ENCODE data around the gene DCAF16.

The DCAF16 gene

DNA sequence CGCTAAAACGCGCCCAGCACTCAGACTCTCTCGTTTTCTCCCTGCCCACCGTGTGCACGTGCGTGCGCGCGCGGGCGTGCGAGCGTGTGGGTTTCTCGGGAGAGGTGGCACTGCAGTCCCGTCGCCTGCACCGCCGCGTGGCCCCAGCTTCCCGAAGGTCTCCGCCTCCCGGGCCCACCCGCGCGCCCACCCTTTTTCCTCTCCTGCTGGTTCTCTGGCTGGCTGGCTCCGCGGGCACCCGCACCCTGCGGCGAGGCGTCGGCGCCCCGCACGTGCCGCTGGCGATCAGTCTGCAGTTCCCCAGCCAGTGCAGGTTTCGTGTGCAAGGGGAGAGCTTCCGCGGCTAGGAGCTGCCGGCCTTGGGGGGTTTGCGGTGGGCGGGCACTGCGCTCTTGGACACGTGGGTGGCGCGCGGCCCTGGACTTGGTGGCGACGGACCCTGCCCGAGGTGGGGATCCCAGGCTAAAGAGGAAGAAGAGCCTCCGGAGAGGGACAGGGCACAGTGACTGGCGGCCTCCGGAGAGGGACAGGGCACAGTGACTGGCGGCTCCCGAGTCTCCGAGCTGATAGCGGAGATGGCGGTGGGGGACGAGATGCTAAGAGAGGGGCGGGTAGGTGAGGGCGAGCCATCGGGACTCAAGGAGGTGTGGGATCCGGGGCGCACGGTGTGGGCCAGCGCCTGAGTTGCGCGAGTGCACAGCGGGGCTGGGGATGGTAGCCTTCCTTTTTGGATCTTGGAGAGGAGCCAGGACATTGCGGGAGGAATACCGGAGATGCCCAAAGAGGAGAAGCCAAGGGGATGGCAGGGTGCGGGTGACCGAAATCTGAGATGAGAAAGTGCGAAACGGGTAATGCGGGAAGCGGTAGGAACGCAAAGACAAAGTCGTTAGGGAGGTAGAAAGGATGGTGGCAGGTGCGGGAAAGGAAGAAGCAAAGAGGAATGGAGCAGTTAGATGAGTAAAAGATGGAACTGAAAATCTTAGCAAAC lies 29.0 kb downstream of the DCAF16 start, which contains the start of gene FAM184B:
Gene FAM184B (minus strand): TSS at position 322 of the 988 bp plus-strand sequence. CDS start 322 bp downstream, outside the sequence.
- DNase-seq (ENCODE audit: low read depth), result no peak

DNA sequence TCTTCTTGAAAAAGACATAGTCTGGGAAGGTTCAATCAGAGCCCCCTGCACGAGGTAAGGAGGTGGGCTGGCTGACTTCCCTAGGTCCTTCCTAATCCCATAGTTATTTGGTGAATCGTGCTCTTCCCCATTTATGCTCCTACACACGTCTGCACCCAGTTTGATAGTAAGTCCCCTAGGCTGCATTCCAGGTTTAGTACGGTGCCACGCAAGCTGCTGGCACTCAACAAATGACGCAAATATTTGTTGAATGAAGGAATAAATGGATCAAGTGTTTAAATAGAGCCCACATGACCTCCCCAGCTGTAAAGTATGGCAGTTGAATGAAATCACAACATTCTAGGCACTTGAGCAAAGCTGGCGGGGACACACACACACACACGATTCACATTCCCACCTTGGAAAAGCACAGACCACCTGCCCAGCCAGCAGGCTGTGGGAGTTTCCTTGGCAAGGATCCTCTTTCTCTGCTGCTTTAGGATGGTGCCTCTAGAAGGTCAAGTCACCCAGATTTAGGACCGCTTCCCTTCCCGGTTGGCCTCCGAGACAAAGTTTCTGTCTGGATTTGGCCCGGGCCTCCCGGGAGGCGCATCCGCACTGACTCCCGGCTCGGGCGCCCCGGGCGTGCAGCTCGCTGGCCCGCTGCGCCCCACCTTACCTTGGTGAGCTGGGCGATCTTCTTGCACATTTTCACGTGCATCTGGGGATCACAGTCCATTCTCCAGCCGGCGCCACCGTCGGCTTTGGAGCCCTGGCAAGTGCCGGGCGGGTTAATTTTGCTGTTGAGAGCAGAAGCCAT lies 29.9 kb downstream of the DCAF16 start:
- DNase-seq (ENCODE audit: low read depth), result no peak

DNA sequence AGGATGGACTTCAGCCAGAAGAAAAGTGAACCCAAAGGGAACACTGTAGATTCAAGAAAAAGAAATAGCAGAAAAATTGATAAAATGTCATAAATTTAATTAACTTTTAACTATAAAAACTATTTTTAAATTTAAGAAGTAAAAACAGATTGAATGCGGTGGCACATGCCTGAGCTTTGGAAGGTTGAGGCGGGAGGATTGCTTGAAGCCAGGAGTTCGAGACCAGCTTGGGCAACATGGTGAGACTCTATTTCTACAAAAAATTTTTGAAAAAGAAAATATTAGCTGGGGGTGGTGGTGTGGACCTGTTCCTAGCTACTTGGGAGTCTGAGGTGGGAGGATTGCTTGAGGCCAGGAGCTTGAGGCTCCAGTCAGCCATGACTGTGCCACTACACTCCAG lies 32.1 kb downstream of the DCAF16 start:
- DNase-seq (ENCODE audit: low read depth), result no peak

DNA sequence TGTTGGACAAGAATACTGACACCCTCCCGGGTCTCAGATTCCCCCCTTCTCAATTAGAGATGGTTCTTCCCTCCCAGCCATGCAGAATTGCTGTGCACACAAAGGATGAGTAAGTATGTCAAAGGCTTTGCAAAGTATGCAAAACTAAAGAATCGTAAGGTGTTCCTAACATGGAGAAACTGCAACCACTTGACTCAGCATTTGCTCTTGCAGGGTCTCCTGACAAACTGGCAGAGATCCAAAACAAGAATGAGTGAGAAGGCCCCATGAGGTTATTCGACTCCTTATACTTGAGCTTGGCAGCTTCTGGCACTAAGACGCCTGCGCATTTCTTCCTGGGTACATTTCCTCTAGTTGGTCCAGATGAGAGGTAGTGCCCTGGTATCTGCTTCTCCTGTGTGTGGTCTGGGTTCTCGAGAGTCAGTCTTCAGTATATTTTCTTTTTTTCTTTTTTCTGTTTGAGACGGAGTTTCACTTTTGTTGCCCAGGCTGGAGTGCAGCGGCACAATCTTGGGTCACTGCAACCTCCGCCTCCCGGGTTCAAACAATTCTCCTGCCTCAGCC lies 37.3 kb downstream of the DCAF16 start:
- no peak for DNase-seq (ENCODE audit: low read depth)

DNA sequence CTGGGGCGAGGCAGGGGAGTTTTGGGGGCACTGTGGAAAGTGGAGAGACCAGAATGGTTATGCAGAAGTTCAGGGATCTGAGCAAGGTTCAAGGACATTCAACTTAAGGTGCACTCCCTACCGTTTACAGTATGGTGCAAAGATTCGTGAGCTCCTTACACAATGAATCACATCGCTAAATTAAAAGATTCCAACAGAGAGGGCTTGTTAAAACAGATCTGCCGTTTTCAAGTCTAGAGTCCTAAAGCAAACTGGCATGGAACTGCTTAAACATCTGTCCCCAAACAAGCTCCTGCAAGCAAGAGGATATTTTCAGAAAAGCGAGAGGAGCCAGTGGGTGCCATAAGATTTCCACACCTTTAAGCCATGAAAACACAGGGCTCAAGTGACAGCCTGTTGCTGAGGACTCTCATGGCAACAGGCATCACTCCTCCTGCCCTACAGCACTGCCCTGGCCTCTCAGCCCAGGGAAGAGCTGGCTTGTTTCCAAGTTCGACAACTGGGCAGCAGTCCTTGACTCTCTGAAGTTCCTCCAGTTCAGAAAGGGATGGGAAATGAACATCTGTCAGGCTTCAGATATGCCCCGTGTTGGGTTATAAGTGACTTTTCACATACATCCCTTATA lies 39.2 kb downstream of the DCAF16 start:
- no peak for DNase-seq (ENCODE audit: low read depth)

DNA sequence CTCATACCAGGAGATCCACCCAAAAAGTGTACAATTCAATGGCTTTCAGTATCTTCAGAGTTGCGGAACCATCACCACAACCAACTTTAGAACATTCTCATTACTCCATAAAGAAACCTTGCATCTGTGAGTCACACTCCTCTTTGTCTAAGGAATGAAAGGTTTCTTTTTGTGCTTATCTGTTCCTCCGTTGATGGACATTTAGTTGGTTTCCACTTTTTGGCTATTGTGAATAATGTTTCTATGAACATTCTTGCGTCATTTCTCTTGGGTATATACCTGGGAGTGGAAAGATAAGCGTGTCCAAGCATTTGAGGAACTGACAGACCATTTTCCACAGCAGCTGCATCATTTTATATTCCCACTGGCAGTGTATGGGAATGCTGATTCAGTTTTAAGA lies 39.7 kb downstream of the DCAF16 start:
- no peak for DNase-seq (ENCODE audit: low read depth)

DNA sequence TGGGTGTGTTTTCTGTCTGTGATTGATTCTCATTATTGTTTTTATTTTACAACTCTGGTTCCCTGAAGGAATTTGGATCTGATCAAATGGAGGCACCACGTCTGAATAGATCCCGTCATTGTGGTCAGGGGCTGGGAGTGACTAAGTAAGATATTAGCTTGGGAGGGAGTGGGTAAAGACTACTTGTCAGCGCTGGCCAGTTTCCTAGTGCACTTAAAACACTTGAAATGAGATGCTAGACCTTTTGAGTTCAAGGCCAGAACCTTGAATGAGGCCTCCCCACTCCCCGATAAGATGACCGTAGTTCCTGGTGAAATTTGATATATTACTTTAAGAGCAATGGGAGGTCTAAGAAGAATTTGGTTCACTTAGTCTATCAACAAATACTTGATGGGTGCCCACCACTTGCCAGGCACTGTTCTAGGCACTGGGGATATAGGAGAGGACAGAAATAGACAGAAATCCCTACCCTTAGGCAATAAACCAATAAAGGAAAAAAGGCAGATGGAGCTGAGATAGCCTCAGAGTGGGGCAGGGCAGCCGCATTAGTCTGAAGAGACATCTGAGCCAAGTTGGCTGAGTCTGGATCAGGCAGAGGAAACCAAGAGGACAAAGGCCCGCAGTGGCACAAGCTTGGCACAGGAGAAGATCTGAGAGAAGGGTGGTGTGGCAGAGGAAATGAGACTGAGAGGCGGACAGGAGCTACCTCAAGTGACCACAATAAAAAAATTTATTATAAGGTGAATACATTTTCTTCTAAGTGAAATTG lies 41.0 kb downstream of the DCAF16 start:
- no peak for DNase-seq (ENCODE audit: low read depth)

DNA sequence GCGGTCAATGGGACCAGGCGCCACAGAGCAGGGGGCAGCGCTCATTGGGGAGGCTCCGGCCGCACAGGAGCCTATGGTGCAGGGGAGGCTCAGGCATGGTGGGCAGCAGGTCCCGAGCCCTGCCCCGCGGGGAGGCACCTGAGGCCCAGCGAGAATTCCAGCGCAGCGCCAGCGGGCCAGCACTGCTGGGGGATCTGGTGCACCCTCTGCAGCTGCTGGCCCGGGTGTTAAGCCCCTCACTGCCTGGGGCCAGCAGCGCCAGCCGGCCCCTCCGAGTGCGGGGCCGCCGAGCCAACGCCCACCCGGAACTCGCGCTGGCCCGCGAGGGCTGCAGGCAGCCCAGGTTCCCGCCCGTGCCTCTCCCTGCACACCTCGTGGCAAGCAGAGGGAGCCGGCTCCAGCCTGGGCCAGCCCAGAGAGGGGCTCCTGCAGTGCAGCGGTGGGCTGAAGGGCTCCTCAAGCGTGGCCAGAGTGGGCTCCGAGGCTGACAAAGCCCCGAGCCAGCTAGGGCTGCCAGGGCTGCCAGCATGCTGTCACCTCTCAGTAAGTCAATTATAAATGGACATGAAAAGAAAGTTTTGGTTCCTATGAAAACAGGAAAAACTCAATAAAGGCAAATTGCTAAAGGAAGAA lies 43.6 kb downstream of the DCAF16 start:
- no peak for DNase-seq (ENCODE audit: low read depth)

DNA sequence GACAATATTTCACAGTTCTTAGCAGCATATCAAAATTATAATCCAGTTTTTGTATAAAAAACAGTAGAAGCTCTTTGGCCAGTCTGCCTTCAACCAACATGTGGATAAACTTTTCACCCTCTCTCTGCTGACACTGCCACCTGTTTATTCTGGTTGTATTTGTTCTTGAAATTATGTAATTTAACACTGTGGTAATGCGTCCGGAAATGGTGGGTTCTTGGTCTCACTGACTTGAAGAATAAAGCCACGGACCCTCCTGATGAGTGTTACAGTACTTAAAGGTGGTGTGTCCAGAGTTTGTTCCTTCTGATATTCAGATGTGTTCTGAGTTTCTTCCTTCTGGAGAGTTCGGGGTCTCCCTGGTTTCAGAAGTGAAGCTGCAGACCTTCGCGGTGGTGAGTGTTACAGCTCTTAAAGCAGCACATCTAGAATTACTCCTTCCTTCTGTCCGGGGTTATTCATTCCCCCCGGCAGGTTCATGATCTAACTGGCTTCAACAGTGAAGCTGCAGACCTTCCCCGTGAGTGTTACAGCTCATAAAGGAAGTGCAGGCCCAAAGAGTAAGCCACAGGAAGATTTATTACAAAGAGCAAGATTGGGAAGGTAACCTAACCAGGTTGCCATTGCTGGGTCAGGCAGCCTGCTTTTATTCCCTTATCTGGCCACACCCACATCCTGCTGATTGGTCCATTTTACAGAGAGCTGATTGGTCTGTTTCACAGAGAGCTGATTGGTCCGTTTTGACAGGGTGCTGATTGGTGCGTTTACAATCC lies 44.9 kb downstream of the DCAF16 start:
- DNase-seq (ENCODE audit: low read depth), result no peak

DNA sequence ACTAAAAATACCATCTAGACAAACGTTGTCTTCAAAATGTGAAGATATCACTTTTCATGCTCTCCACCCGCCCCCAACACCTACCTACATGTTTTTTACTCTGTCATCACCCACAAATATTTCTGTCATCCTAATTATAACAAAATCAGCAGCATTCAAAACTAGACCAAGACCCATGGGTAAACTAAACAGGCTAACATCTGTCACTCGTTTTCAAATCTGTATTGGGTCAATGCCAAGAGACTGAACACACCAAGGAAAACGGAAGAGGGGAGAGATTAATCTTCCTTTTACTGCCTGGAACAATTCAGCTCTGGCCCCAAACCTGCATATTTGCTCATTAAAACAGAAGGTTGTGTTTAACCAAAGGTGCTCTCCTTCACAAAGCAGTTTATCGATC lies 46.6 kb downstream of the DCAF16 start:
- no peak for DNase-seq (ENCODE audit: low read depth)

DNA sequence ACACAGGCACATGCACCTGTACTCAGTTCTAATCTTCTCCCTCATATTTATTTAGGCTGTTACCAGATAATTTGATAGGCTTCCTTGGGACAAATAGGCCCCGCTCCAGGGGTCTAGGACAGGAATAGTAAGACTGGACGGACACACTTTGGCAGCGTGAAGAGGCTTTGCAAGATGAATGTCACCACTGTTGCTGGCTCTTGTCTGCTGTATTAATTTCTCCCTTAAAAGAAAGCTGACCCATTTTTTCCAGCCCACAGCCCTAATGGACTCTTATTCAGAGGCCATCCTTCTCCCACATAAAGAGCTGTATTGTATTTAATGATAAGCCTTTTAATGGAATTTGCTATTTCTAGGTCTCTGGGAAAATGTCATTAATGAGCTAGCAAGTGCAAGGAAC lies 47.1 kb downstream of the DCAF16 start:
- no peak for DNase-seq (ENCODE audit: low read depth)

DNA sequence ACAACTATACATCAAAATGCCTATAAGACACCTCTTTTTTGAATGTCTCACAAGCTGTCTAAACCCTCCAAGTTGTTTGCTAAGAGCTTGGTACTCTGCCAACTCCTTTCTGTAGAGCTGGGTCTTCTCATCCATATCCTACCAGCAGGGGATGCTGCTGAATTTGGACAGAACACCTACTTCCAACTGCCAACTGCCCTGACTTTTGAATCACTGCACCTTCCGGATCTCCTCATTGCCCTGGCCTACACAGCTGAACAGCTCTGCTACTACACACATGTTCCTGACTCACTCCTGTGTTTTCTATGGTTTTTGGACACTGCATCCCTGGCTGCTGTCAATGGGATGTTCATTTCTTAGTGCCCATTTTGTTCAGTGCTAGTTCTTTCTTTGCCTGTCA lies 47.8 kb downstream of the DCAF16 start:
- DNase-seq (ENCODE audit: low read depth), result no peak

DNA sequence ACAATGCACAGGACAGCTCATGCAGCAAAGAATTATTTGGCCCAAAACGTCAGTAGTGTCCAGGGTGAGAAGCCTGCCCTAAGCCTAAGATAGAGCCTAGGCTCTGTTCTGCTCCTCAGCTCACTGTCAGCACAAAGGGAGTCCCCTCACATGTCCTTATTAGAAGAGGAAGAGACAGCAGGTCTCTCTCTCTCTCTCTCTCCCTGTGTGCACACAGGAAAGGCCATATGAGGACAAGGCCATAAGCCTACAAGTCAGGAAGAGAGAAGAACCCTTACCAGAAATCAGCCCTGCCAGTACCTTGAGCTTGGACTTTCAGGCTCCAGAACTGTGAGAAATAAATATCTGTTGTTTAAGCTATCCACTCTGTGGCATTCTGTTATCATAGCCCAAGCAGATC lies 49.5 kb downstream of the DCAF16 start:
- DNase-seq (ENCODE audit: low read depth), result no peak

DNA sequence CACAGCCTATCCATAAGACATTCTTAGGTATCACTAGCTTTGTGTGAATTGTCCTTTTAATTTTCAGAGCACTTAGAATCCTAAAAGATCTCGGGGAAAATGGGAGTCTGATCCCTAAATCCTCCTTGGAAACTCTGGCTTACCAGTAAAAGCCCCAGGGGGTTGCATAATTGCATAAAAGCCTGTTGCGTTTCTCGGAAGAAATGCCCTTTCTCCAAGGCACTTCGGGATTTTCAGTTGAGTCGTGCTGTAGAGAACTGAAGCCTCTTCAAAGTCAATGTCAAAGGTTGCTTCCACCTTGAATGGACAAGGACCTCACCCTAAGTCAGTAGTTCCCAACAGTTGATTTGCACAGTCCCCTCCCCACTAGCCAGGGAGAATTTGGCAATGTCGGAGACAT lies 49.9 kb downstream of the DCAF16 start:
- DNase-seq (ENCODE audit: low read depth), result no peak

DNA sequence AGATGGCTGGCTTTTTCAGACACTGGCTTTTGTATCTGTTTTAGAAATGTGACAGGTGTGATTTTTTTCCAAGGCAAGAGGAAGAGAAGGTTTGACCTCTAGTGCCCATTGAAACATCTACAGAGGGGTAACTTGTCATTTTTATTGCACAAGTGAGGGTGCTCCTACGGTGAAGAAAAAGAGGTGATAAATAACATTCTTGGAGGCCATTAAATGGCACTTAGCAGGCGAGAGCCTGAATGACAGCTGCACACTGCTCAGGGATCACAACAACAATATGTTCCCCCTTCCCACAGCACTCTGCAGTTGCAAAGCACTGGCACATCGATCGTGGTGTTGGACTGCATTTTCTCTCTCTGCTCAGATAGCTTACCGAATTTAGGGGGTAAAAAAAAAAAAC lies 52.1 kb downstream of the DCAF16 start:
- DNase-seq (ENCODE audit: low read depth), result no peak

DNA sequence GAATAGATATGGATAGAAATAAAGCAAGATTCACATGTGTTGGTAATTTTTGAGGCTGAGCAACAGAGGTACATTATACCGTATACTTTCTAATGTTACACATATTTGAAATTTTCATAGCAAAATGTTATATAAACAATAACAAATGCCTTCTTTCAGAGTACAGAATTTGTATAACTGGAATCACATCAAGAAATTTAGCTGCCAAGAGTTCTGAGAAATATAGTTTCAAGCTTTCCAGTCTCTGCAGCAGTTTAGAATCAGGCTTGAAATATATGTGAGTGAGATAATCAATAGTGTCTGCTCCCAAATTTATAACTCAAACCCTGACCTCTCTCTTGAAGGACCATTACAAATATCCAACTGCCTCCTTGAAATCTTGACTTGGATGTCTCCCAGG lies 52.9 kb downstream of the DCAF16 start:
- no peak for DNase-seq (ENCODE audit: low read depth)

DNA sequence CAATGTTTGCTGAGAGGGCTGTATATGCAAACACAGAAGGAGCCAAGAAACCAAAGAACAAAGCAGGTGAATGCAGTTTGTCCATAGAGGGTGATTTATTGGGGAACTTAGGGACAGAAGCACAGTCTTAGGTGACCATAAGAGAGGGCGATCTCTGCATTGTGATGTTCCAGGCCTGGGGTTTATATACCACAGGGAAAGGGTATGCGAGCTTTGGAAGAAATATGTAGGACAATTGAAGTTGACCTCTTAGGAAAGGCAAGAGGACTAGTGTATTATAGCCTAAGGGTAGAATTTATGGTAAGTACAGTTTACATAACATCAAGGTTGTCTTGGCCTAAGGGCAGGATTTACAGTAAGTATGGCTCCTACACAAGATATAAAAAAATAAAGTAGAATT lies 56.9 kb downstream of the DCAF16 start:
- DNase-seq (ENCODE audit: low read depth), result no peak
